Inferior parietal cortex (tissue), 1 donor: ENCODE data around the gene NDUFB2.
A peak's percentile ranks its signal among the peaks of the same experiment; 100 is the strongest.
"Not testable (repeated sequence)": the region's sequence is repeated elsewhere in the genome, so short reads cannot be mapped to it uniquely, and the experiment has no call there.

Experiments used
- DNase-seq: peaks from one replicate; pipeline ENCODE4 v3.0.0-alpha.2; 2016; ENCODE audit errors: extremely low spot score

NDUFB2 gene

DNA sequence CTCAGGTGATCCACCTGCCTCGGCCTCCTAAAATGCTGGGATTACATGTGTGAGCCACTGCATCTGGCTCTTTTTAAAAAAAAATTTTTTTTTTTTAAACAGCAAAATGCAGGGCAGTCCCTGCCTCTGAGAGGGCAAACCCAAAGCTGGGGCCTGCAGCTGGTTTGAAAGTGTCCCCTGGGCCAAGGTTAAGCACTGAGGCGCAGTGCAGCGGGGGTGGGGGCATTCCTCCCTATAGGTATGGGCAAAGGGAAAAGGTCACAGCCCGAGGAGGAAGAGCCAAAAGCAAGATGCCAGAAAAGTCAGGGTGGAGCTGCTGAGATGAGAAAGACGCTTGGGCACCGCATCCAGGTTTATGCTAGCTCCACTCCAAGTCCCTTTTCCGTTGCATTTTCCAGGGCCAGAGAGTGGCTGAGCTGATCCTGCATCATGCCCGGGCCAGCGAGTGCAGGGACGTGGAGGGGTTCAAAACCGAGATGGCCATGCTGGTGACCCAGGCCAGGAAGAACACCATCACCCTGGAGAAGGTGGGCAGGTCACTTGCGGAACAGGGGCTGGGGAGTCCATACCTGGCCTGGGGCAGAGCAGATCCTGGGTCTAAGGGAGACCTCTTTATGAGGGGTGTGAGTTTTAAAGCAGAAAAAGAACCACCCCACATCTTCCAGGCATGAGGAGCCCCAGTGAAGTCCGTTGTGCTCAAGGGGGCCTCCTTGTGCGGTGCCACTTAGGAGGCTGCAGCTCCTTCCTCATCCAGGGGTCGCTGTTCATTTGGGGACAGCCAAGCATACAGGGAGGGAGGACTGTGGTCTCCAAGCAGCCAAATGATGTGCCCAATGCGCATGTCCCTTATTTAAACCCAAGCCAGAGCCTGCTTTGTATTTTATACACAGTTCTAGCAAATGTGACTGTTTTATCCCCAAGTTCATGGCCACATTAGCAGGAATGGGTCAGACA, 7.0 kb upstream of the NDUFB2 start:
- no peak for DNase-seq

DNA sequence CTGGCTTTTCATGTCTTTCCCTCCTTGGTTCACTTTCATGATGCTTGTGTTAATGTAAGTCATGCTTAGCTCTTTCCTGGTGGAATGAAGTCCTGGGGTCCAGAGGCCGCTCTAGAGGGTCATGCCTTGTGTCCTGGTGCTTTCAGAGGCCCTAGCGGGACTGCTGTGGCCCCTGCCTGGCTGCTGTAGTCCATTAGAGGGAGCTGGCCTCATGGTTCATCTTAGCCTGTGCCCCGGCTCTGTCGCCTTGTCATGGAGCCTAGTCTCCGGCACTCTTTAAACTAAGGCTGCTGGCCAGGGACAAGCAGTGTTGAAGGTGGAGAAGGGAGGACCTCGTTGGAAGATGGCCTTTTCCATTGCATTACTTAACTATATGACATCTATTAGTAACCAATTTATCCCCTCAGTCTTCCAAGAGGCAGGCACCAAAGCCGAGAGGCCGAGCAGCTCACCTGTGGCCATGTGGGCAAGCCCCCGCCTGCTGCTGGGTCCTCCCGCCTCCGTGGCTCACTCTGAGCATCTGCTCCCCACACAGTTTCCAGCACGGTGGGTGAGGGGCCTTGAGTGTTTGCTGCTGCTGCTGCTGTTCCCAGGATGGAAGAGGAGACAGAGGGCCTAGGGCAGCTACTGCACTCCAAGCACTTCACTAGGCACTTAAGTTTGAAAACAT, 5.0 kb upstream of the NDUFB2 start:
- no peak for DNase-seq

DNA sequence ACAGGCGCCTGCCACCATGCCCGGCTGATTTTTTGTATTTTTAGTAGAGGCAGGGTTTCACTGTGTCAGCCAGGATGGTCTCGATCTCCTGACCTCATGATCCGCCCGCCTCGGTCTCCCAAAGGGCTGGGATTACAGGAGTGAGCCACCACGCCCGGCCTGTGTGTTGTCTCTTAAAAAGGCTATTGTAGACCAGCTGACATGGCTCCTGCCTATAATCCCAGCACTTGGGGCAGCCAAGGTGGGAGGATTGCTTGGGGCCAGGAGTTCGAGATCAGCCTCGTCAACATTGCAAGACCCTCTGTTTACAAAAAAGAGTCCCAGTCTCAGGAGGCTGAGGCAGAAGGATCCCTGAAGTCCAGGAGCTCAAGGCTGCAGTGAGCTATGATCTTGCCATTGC, 2.7 kb upstream of the NDUFB2 start:
- not testable (repeated sequence) for DNase-seq

DNA sequence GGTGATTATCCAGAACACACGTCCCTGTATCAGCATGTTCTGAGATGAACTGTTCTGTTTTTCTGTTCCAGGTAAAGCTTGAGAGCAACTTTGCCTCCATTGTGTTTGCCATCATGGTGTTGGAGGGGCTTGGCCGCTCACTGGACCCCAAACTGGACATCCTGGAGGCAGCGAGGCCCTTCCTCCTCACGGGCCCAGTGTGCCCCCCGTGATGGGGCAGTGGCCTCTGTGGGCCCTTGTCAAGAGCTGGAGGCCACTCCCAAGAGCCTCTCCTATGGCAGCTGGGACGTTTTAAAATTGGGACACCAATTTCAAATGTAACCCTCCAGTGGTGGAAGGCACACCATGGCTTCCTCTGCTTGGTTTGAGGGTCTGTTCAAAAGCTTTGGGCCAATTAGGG, 1.9 kb upstream of the NDUFB2 start:
- DNase-seq: no peak

DNA sequence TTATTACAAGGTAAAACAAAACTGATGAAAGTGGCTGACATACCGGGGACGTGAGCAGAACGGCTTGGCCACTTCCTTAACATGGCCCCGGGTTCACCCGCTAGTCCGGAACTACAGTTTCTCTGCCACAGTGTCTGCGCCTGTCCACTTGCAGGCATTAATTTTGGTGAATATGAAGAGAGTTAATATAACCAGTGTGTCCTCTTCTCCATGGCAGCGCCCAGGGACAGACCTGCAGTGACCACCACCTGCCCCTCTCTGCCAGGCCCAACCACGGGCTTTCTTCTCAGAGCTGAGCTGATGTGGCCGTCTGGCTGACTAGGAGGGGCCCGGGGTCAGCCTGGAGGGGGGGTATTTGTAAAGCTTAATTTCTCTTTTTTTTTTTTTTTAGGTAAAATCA, 1.1 kb upstream of the NDUFB2 start:
- no peak for DNase-seq

DNA sequence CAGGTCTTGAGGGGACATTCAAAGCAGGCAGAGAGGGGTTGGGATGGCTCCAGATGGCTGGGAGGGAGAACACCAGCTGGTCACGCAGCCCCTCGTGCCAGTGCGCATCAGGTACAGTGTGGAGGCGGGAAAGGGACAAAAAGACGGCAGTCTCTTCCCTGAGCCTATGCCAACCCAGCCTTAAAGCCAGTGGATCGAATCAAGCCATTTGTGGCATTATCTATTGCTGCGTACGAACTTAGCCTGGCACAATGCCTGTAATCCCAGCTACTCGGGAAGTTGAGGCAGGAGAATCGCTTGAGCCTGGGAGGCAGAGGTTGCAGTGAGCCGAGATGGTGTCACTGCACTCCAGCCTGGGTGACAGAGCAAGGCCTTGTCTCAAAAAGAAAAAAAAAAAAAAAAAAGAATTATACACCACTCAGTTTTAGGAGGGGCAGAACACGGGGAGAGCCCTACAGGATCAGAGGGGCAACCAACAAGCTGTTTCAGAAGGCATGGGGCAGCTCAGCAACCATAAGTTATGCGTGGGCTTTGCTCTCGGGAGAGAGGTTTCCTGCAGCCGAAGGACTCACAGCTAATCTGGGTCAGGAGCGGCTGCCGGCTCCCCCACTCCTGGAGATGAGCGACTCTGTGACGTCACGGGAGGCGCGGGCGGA, 356 bp upstream of the NDUFB2 start:
- peak; percentile 94 for DNase-seq

DNA sequence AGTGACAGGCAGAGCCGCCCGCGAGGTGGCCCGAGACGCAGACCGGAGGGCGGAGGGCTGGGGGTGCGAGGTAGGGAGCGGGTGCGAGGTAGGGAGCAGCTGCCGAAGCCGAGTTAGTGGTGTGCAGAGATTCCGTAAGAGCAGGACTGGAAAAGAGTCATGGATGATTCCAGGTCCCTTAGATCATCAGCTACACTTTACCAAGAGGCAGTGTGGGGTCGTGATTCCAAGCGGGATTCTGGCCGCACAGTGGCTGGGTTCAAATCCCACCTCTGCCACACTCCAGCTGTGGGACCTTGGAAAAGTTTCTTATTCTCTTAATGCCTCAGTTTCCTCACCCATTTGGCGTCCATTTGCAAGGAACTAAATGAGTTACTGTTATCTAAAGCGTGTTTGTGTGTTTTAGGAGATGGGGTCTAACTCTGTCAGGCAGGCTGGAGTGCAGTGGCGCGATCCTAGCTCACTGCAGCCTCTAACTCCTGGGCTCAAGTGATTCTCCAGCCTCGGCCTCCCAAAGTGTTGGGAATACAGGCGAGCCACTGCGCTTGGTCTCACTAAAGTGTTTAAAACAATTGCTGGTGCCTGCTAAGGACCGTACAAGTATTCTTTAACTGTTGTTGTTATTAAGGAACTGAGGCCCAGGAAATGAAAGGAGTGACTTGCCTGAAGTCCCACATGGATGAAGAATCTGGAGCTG, 1.1 kb downstream of the NDUFB2 start:
- no peak for DNase-seq

DNA sequence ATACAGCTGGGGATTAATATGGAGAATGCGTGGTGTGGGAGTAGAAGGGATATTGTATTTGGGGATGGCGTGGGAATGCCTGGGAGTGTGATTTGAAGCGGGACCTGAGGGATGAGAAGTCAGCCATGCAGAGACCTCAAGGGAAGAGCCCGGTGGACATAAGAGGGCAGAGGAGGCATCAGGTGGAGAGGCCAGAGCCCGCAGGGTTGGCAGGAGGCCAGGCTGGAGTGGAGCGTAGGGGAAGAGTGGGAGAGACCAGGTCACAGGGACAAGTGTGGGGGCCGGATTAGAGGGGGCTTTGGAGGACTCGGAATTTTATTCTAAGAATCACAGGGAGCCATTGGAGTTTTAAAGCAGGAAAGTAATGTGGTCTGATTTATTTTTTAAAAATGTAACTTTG, 2.0 kb downstream of the NDUFB2 start:
- DNase-seq: no peak

DNA sequence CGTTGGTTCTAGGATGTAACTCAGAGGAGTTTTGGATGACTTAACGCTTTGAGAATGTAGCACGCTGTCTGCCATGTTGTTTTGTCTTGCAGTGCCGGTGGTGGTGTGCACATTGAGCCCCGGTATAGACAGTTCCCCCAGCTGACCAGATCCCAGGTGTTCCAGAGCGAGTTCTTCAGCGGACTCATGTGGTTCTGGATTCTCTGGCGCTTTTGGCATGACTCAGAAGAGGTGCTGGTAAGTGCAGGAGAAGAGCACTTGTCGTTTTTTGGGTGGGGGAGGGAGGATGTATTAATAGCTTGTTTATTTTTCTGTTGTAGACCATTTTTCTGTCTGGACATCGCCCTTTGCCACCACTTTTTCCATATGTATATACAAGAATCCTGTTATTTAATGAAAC, 6.3 kb downstream of the NDUFB2 start:
- DNase-seq: no peak

DNA sequence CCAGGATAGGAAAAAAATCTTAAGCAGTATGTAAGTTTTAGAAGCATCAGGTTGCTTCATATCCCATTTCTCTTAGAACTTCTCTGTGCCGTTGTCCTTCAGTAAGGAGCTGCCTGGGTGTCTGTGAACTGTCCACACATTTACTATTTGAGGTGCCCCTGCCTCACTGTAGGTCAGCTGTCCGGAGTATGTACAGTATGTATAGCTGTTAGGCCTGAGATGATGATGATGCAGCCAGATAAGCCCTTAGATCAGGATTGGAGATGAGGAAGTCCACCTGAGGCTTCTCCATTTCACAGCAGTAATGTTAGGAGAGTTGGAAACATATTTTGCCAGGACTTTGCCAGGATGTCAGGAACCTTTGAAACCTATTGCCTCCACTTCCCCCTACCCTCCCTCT, 7.7 kb downstream of the NDUFB2 start:
- no peak for DNase-seq

DNA sequence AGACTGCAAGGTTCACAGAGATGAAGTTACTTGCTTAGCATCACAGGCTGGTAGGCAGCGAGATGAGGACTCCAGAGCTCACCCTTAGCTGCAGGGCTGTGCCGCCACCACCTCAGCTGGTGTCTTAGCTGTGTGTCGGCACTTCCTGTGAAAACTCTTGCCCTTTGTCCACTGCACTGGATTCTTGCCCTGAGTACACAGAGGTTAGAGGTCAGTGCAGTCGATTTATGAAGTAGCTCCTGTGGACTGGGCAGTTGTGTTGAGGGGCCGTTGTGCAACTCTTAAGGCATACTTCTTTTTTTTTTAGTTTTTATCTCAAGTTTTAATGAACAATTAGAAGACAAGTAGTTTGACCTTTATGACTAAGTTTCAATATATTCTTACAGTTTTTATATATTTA, 10.6 kb downstream of the NDUFB2 start:
- DNase-seq: no peak

DNA sequence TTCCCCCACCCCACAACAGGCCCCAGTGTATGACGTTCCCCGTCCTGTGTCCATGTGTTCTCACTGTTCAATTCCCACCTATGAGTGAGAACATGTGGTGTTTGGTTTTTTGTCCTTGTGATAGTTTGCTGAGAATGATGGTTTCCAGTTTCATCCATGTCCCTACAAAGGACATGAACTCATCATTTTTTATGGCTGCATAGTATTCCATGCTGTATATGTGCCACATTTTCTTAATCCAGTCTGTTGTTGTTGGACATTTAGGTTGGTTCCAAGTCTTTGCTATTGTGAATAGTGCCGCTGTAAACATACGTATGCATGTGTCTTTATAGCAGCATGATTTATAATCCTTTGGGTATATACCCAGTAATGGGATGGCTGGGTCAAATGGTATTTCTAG, 12.3 kb downstream of the NDUFB2 start:
- not testable (repeated sequence) for DNase-seq

DNA sequence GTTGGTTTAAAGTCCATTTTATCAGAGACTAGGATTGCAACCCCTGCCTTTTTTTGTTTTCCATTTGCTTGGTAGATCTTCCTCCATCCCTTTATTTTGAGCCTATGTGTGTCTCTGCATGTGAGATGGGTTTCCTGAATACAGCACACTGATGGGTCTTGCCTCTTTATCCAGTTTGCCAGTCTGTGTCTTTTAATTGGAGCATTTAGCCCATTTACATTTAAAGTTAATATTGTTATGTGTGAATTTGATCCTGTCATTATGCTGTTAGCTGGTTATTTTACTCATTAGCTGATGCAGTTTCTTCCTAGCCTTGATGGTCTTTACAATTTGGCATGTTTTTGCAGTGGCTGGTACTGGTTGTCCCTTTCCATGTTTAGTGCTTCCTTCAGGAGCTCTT, 15.9 kb downstream of the NDUFB2 start:
- not testable (repeated sequence) for DNase-seq

DNA sequence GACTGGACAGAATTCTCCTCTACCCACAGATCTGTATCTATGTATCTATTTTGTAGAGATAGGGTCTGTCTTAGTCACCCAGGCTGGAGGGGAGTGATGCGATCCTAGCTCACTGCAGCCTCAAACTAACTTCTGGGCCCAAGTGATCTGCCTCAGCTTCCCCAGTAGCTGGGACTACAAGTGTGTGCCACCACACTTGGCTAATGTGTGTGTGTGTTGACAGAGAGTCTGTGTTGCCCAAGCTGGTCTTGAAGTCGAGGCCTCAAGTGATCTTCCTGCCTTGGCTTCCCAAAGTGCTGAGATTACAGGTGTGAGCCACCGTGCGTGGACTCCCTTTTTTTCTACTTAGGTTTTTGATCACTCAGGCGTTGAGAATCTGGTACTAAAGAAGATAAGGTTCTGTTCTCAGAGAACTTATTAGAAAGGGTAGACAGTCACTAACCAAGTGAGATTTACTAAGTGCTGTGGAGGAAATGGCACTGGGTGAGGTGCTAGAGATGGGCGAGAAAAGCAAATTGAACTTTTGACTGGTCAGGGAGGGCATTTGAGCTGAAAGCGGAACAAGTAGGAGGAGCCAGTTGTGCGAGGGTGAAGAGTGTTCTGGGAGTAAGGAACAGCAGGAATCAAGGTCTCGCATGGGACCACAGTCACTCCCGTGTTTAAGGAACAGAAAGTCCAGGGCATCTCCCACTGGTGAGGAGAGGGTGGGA, 18.0 kb downstream of the NDUFB2 start:
- no peak for DNase-seq

DNA sequence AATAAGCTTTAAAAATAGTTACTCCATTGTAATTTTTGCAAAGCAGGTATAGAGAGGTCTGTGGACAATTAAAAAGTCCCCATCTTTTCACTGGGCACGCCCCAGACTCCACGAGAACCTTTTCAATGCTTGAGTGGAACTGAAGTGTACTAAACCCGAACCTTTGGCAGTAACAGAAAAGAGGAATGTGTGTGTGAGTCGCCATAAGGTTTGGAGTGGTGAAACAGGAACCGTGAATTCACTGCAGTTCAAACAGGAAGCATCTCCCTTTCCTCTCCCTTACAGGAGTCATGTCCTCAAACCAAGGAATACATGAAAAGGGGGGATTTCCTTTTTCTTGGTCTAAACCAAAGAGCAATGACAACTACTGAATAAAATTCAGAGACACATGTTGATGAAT, 23.2 kb downstream of the NDUFB2 start:
- no peak for DNase-seq

DNA sequence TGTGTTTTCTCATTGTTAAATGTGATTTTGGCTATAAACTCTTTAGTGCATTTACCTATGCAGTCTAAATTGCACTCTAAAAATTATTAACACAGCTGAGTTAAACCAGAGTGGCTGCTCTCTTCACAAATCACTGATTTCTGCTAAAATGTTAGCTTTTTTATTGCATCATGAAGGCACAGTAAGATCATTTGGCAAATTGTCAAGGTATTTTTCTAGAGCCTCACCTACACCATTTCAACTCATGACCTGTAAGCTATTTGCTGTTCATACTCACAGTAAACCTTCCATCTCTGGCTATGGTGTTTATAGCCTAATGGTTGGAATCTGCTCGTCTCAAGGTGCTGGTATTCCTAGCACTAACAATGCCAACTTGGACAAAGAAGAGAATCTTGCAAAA, 25.7 kb downstream of the NDUFB2 start:
- DNase-seq: no peak

DNA sequence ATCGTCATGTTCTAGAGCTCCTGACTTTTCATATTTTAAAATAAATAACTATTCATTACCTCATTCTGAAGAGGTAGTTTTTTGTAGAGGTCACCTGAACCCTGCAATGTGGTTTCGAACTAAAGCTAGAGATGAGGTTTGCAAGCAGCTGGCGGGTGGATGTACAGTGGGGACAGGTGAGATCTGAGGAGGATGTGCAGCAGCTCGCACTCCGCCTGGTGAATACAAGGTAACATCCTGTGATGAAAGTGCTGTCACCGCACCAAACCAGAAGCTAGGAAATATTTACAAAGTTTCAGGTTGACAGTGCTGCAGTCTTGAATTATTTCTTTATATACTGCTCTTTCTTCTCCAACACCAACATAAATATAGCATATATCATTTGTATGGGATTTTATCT, 26.5 kb downstream of the NDUFB2 start:
- no peak for DNase-seq

DNA sequence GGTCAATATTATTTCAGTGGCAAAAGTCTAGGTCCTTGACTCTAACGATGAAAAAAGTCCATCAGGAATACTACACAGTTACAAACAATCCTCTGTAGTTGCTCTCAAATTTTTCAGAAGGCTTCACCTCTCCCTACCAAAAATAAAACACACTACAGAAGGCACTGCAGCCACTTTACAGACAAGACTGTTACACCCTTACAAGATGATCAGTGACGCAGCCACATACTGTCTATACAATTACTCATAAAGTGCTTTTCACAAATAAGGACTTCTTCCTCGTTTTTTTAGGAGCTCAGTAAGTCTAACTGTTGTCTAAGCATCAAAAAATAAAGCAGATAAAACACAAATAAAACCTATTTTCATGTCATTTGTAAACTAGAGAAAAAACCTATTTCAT, 27.1 kb downstream of the NDUFB2 start:
- no peak for DNase-seq

DNA sequence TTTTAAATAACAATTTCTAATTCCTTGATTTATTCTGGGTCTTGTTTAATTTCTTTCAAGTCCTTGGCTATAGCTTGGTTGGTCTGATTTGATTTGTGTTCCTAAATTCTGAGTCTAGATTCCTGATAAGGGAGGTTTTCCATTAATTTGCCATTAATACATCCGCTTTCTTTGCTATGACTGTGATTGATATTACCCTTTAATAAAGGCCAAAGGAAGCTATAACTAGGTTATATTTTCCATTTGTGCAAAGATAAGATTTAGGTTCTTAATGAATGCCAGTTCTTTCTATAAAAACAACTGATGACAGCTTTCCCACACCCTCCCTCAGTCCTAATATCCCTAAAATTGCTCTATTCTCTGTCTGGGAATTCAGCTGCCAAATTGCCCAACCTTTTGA, 28.2 kb downstream of the NDUFB2 start:
- DNase-seq: no peak

DNA sequence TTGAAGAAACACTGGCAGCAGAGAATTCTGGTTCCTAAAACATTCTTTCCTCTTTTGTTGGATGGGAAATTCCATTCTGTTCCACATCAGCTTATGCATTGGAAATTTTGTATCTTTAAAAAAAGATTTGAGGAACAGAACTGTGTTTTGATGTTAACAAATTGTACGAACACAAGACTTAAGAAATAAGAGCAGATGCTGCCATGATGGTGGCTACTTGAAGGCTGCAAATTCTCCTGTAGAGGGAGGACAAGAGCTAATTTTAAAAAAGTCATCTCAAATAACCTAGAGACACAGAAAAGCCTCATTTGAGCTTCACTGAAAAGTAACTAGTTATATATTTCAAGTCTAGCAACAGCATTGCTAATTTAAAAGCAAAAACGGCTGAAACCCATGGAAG, 29.8 kb downstream of the NDUFB2 start:
- DNase-seq: peak; percentile 44

DNA sequence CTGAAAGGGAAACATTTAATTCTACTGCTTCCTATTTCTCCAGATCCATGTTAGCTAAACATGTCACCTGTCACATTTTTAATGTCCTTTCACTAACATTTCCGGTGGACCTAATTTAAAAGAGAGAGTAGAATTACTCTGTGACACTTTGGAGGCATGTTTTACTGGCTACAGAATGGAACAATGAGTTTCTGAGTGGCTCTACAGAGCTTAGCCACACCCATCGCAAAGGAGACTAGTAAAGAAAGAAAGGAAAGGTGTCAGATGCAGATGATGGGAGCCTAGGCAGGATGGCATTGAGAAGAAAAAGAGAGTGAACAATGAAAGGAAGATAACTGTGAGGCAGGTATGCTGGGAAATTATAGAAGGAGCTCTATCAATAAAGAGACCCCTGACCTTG, 35.9 kb downstream of the NDUFB2 start:
- no peak for DNase-seq

DNA sequence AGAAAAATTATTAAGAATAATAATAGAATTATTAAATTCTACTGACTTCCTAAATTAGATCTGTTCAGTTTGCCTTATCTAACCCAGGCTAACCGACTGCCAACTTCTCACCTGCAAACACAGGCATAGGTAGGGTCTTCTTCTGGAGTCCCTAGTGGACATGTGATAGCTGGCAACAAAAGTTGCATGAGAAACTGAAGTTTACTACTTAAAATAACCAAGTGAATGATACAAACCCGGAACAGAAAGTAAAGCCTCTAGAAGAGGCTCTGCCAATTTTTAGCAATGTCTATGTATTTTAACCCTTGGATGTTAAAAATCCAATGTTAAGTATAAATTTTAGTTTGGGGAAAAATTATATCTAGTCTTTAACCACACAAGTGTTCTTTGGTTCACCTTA, 37.6 kb downstream of the NDUFB2 start:
- no peak for DNase-seq
